ENCODE data around the gene C1orf167.

Gene C1orf167

DNA sequence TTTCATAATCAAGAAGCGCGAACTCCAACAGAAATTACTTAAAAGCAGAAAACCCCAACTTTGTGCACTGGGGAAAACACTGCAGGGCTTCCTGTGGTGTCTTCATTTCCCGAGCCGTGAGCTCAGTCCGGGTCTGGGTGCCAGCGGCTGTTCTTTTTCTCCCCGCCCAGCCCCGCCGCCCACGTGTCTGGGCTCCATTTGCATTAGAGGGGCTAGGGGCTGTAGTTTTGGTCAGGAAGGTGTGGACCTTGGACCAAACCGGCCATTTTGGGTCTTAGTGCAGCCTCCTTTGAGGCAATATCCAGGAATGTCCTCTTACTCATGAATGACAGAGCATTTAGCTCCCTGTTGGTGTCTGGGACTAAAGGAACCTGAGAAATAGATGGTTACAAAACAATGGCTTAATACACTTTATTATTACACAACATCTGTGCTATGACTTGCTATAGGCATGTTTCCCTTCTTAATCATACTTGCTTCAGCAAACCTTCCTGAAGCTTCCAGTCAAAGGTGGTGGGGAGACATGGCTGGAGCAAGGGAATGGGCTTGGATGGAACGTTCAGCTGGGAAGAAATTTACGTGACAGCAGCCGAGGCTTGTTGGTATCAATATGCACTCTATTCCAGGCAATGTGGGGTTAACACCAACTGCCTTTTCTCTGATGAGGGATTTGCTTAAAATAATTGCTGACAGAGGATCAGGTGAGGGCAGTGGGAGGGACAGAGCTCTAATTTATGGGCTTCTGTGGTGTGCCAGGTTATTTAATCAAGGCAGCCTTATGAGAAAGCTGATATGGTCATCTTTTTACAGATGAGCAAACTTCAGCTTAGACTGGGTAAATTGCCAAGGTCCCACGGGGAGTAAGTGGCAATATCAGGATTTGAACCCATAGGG, 25.0 kb upstream of the C1orf167 start:
- no peak for DNase-seq (ENCODE audit: low read depth)

DNA sequence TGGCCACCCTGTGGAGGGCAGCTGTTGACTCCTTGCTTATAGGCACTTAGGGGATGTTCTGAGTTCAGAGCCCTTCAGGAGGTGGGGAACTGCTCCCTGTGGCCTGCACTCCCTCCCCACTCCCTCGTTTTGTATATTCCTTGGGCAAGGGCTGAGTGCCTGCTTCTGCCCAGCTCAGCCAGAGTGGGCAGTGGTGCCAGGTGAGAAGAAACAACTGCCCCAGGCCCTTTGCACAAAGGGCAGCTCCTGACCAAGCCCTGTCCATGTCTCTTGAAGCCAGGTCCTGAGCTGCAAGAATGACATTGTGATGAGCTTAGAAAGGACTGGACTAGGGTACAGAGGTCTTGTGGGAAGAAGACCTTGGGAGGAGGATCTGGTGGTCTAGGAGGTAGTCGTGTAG, 23.9 kb upstream of the C1orf167 start:
- no peak for DNase-seq (ENCODE audit: low read depth)

DNA sequence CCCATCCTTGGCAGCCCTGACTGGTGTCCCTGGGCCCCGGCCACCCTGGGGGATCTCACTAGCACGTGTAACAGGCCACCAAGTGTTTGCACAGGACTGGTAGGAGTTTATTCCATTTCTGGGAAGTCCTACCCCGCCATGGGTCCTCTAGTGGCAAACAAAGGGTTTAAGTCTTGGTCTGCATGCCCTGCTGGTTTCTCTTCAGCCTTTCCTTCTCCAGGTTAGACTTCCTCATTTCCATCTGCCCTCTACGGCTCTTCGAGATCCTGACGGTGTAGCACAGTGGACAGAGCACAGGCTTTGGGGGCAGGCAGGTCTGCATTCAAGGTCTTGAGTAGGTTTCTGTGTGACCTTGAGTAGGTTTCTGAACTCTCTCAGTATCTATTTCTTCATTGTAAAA, 23.2 kb upstream of the C1orf167 start:
- no peak for DNase-seq (ENCODE audit: low read depth)

DNA sequence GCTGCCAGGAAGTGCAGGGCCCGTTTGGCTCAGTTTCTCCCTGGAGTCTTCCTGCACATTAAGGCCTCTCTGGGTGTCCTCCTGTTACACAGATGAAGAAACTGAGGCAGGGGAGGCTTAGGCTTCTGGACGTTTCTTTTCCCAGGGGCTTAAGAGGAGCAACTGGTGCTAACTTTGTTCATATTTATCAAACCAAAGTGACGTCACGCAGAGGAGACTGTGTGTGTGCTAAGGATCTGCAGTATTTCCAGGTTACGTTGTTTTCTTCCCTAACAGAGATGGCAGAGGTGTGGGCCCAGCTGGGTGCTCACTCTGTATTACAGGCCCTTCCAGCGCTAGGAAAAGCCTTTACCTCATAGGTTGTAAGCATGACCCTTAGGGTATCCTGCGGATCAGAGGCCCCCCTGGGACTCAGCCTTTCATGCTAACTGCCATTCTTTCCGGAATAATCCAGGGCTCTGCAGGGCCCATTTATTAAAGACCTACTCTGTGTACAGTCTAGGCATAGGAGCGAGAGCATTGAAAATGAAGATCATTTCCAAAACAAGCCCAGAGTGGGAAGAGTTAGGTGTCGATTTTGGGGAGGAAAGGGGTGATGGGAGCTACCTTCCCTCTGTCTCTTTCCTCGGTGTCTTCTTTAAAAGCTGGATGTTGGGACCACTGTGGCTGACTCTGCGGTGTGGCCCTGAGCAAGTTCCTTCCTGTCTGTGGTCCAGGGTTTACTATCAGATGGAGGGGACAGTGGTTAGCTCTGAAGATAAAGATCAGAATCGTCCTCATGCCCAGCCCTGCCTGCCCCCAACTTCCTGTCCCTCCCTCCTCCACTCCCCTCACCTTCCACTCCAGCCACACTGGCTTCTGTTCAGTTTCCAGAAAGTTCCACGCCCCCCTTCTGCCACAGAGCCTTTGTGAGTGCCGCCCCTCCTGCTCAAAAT, 21.5 kb upstream of the C1orf167 start:
- no peak for DNase-seq (ENCODE audit: low read depth)

DNA sequence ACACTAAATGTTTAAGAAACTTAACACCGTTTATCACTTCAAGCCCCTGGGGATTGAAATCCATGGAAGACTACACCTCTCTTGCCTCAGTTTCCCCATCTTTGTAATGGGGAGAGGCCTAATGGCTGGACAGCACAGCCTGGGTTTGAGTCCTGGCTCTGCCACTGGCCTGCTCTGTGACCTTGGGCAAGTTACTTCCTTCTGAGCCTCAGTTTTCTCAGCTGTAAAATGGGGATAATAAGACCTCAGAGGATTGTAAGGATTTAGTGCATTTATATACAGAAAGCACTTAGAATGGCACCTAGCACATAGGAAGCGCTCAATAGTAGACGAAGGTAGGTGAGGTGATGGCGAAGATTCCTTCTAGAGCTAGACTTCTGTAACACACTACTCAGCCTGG, 20.5 kb upstream of the C1orf167 start:
- DNase-seq (ENCODE audit: low read depth), result no peak

DNA sequence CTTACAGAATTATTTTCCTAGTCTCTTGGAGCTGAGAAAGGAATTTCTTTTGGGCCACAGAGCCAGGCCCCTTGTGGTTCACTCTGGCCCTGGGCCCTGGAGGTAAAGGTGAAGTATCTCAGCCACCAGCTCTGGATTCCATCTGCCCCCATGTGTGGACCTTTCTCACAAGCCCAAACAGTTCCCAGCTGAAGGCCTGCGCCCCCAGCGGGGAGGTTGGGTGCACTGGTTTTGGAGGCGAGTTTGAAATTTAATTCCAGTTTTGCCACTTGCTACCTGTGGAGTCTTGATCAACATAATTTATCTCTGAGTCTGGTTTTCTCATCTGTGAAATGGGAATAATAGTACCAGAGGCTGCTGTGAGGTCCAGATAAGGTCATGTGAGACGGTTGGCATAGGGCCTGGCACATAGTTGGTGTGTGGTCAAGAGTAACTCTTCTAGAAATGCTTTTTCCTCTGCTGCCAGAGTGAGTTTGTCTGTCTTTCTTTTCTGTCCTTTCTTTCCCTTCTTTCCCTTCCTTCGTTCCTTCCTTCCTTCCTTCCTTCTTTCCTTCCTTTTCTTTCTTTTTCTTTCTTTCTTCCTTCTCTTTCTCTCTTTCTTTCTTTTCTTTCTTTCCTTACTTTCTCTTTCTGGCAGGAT, 20.0 kb upstream of the C1orf167 start:
- no peak for DNase-seq (ENCODE audit: low read depth)

DNA sequence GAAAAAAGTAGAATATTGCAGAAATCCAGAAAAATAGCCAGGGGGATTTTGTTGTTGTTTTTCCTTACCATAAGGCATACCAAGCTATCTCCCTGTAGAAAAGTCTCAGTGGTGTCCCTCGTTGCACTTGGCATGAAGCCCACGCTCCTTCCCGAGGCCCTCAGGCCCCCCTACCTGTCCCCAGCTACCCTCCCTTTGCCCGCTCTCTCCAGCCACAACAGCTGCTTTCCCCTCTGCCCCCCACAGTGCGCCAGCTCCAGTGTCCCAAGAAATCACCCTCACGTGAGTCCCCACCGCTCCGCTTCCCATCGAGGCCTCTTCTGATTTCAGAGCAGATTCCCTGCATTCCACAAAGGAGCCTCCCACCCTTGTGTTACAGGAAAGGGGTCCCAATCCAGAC, 17.7 kb upstream of the C1orf167 start:
- no peak for DNase-seq (ENCODE audit: low read depth)

DNA sequence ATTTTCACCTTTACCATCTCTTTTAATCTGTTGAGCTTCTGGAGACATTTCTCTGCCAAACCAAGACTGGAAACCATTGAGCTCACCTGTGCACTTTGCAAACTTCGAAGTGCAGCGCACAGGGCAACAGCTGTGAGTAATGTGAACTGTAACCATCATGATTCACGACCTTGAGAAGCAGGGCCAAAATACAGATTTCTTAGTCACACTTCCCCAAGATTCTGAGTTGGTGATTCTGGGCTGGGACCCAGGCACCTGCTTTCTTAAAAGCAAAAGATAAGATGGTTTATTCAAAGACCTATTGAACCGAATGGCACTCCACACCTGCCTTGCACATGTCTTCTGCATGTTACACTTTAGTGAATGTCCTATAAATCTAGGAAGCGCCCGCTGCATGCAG, 15.9 kb upstream of the C1orf167 start:
- no peak for DNase-seq (ENCODE audit: low read depth)

DNA sequence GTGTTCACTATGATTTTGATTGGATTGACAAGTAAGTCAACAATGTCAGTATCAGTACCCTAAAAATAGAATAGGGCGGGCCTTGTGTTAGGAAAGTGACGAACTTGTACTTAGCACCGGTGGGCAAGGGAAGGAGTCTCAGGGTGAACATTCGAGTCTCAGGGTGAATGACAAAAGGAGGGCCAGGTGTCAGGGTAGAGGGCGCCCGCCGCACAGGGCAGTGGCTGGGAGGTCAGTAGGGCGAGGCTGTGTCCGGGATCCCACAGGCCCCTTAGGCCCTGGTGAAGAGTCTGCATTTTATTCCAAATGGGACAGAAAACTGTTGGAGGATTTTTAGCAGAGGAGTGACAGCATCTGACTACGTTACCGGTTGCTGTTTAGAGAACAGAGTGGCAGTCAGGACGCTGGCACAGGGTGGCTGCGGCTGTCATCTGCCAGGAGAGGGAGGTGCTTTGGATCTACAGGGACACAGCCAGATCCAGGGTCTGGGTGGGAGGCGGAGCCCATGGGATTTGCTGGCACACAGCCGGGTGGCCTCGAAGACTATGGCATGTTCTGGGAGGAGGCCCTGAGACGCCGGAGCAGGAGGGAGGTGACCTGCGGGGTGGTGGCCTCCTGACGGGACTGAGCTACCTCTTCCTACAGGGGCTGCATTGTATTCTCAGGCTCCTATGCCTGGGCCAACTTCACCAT, 15.1 kb upstream of the C1orf167 start:
- DNase-seq (ENCODE audit: low read depth), result no peak

DNA sequence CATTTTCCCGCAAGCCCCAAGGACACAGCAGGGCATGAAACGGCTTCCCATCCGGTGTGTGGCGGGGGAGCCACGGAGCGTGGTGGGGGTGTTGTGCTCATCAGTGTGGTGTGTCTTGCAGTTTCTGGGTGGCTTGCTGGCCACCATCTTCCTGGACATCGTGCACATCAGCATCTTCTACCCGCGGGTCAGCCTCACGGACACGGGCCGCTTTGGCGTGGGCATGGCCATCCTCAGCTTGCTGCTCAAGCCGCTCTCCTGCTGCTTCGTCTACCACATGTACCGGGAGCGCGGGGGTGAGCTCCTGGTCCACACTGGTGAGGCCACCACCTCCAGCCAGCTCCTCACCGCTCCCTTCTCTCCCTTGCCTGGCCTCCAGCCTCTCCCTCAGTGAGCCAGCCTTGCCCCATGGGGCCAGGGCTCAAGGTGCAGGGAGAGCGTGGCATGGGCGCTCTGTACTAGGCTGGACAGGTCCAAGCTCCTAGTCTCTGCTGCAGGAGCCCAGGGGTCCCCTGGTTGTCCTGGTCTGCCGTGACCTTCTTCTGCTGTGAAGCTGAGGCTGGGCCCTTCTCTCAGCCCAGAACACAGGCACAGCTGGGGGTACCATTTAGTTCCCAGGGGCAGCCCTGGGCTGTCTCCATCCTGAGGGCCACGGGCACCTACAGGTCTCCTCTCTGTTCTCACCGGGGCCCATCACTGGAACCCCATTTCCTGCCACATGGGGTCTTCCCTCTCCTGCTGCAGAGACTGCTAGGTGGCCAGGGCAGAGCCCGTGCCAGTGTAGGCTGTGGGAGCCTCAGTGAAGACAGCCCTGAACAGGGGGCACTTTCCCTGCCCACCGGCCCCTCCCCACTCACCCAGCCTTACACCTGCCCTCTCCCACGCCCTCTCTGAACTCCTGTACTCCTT, 13.4 kb upstream of the C1orf167 start:
- DNase-seq (ENCODE audit: low read depth), result no peak

DNA sequence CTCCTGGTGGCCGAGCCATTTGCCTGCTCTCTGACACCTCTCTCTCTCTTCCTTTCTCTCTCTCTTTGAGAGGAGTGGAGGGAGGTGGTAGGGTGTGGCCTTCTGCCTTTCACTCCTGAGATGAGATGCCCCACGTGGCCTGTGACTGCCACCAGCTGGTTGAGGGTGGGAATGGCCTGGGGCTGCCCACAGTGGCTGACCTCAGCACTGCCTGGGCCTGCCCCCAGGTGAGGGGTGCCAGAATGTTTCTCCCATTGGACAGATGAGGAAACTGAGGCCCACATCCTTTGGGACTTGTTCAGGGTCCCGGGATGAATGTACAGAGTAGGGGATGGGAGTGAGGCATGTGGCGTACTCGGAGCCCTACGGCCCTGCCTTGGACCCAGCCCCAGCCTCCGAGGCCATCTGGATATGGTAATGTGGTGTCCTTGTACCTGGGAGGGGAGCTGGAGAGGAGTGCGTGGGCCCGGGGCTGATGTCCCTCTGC, 12.7 kb upstream of the C1orf167 start:
- DNase-seq (ENCODE audit: low read depth), result no peak

DNA sequence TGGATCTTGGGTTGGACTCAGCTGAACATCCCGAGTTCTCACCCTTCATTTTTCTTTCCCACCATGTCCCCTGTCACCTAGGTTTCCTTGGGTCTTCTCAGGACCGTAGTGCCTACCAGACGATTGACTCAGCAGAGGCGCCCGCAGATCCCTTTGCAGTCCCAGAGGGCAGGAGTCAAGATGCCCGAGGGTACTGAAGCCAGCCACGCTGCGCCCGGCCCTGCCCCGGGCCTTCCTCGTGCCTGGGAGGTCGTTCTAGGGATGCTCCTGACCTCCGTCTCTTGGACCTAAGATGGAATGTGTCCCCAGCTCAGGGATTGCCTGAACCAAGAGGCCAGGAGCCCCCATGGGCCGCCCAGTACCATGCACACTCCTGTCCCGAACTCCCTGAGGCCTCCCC, 12.0 kb upstream of the C1orf167 start:
- no peak for DNase-seq (ENCODE audit: low read depth)

DNA sequence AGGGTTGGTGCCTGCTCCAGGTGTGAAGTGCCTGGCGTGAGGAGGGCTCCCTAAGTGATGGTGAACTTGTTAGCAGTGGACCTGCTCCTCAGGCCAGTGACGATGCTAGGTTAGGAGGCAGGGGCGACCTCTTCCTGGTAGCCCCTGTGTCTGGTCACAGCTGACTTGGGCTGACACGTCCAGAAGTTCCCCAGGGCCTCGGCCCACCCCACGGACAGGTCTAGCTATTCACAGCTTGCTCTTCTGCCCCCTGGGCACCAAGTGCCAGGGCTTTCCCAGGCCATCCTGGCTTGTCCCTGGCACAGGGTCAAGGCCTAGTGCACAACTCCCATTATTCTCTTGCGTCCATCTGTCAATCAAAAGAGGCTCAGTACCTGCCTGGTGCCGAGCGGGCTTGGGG, 10.9 kb upstream of the C1orf167 start:
- no peak for DNase-seq (ENCODE audit: low read depth)

DNA sequence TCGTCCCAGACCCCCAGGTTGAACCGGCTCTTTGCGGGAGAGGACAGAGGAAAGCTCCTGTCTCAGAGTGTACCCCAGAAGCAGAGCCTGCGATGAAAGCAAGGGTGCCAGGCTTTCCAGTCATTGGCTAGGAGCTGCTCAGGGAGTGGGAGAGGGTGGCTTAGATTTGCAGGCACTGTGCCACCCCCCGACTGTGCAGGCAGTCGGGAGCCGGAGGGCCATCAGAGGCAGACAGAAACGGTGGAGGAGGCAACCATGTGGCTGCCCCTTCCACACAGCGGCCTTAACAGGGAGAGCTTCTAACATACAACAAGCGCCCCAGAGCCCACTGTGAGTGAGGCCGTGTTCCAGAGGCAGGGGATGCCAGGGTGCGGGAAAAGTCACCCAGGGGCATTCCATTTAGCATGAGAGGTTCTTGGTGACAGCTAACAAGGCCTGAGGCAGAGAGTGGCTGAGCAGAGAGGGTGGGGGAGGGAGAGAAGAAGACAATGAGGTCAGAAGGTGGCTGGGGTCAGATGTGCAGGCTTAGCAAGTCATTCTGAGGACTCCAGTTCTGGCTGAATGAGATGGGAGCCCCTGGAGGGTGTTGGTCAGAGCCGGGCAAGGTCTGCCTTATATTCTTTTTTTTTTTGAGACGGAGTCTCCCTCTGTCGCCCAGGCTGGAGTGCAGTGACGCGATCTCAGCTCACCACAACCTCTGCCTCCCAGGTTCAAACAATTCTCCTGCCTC, 9.5 kb upstream of the C1orf167 start:
- no peak for DNase-seq (ENCODE audit: low read depth)

DNA sequence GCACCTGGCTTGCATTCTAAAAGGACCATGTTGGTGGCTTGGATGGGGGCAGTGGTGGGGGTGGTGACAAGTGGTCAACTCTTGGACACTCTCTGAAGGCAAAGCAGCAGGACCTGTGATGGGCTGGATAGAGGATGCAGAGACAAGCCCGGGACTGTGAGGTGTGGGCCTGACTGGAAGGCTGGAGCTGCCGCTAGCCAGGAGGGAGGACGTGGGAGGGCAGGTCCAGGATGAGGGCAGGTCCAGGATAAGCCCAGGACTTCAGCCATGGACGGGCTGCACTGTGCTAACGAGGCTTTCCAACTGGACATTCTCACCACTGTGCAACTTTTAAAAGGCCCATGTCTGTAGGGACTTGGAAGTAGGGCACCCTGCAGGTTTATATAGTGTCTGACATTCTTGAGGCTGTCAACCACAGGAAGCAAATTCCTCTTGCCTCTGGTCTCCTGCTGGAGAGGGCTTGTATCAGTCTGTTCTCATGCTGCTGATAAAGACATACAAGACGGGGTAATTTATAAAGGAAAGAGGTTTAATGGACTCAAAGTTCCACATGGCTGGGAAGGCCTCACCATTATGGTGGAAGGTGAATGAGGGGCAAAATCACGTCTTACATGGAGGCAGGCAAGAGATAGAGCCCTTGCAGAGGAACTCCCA, 8.3 kb upstream of the C1orf167 start:
- no peak for DNase-seq (ENCODE audit: low read depth)

DNA sequence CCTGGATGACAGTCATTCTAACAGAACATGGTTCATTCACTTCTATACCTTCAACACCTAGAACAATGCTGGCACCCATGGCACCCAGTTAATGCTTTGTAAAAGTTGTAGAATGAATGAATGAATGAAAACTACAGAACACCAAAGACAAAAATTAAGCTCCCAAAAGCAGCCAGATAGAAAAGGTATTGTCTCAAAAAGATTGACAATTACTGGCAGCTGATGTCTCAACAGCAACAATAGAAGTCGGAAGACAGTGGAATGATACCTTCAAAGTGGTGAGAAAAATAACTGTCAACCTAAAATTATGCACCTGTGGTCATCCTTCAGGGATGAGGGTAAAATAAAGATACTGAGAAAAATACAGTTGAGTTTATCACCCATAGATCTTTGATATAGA, 4.9 kb upstream of the C1orf167 start:
- no peak for DNase-seq (ENCODE audit: low read depth)

DNA sequence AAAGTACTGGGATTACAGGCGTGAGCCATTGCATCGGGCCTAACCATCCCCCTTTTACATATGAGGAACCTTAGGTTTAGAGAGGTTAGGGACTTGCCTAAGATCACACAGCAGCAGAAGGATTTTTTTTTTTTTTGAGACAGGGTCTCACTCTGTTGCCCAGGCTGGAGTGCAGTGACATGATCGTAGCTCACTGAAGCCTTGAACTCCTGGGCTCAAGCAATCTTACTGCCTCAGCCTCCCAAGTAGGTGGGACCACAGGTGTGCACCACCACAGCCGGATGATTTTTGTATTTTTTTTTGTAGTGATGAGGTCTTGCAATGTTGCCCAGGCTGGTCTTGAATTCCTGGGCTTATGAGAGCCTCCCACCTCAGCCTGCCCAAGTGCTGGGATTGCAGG, 2.2 kb upstream of the C1orf167 start:
- no peak for DNase-seq (ENCODE audit: low read depth)

DNA sequence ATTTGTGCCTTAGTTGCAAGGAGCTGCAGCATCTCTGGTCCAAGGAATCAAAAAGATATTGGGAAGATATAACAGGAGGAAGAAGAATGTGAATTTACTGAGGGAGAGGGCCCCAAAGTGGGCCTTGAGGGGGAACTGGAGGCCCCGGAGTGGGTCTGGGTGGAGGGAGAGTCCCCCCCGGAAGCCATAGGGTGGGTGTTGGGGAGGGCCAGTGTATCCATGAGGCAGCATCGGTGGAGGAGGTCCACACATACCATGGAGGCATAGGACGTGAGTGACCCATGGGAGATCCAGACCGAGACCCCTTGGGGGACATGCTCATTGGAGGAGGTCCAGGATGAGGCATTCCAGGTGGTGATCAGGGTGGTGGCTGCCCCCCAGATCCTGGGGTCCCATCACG, 708 bp upstream of the C1orf167 start:
- DNase-seq (ENCODE audit: low read depth), result no peak

DNA sequence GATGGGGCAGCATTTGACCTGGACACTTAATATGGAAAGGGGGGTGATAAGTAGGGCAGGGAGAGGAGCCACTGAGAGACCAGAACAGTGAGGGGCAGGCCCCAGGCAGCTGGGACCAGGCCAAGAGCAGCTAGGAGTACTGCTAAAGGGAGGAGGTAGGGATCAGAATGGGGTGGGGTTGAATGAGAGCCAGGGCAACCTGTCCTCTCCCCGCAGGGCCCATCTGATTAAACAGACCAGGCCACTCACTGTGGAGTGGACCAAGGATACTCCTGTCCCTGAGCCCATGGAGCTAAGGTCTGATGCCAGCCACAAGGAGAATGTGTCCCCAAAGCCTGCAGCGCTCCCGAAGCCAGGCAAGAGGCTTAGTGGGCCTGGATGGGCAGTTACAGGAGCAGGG, 2.1 kb downstream of the C1orf167 start:
- no peak for DNase-seq (ENCODE audit: low read depth)

DNA sequence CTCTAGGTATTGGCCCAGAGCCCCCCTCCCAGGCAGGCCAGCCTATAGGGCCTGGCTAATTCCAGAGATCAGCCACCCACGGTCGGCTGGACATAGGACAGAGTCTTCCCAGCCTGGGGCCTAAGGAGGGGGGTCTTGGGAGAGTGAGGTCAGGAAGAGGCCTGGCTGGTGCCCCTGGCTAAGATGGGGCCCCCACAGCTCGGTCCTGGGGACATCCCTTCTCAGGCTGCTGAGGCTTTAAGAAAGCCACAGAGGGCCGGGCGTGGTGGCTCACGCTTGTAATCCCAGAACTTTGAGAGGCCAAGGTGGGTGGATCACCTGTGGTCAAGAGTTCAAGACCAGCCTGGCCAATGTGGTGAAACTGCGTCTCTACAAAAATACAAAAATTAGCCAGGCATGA, 2.5 kb downstream of the C1orf167 start:
- no peak for DNase-seq (ENCODE audit: low read depth)
